ENCODE measurements around the gene POFUT2. TPM values are rescaled to one million over a fixed set of nuclear protein-coding genes. Genes with fewer than 3 reads are reported as not detected.
"Not testable (repeated sequence)": the region's sequence is repeated elsewhere in the genome, so short reads cannot be mapped to it uniquely, and the experiment has no call there.

POFUT2 gene
- total RNA-seq, 1 donor from 2014 or later, result 42.7 TPM

DNA sequence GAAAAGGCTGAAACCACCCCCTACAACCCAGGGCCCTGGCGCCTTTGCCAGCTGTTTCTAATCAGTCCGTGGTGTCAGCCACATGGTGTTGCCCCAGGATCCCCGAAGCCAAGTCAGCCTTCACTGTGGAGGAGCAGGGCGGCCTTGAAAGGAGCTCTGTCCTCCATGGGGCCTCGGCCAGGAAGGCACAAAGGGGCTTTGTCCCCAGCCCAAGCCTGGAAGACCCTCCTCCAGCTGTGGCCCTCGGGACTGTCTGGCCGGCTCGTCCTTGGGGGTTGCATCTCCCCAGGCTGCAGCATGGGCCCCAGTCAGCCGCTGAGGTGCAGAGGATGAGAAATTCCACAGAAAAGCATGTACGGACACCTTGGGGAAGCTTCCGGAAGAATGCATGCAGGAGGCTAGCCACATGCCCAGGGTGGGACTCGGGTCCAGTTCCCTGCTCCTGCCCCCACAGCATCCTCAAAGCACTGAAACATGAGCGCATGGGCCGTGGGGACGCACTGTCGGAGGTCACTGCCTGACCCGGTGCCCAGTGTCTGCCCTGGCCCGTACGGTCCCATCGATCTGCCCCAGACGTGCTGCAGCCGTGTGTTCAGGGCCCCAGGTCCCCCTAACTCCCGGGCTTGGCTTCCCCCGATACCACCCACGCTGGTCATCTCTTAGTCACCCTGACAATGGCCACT lies 38.6 kb upstream of the POFUT2 start:
- DNase-seq (ENCODE audit: low spot score), result no peak

GRCh38 chr21:45325206-45326168 lies 37.8 kb upstream of the POFUT2 start:
- DNase-seq (ENCODE audit: low spot score), result no peak

DNA sequence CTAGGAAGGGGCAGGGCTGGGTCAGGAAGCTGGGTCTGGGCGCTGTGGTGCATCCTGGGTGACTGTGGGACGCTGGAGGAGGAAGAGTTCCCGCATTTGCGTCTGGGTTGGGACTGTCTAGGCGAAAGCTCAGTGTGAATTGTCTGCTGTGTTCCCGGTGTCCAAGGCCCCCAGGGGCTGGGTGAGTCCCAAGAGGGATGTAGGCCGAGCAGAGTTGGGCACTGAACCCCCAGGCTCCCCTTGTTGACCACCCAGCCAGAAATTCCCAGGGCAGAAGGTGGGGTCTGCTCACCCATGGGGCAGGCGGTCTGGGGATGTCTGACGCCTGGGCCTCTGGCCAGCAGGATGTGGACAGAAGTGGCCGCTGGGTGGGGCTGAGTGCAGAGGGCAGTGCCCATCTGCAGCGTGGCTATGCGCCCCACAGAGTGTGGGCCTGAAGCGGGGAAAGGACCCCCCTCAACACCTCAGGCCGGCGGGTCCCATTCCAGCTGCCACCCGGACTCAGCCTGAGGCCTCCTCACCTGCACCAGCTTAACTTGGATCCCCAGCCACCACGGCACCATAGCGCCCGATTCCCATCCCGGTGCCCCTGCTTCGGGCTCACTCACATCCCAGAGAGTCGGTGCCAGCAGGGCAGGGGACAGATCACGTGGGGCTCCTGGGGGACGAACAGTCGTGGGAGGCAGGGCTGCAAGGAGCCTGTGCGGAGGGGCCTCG lies 37.0 kb upstream of the POFUT2 start:
- no peak for DNase-seq (ENCODE audit: low spot score)

- no peak for DNase-seq (ENCODE audit: low spot score)
Measured at GRCh38 chr21:45323487-45324311, 36.0 kb upstream of the POFUT2 start.

DNA sequence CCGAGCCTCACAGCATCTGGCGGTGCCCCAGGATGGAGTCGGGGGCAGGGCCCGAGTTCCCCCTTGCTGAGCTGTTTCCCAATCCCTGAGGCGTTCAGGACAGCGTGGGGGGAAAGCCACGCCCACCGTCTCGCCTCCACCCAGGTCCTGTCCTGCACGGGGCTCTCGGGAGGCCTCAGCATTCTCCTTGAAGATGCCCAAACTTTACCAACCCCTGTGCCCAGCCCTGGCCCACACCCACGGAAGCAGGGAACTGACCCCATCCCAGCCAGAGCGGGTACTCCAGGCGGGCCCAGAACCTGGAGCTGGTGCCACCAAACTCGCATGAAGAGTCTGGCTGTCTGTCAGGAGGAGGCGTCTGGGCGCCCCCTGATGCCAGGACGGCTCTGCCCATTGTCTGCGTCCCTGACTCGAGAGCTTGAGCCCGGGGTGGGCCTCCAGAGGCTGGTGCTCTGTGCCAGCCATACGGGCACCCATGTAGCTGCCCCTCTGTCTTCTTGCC lies 35.3 kb upstream of the POFUT2 start:
- DNase-seq (ENCODE audit: low spot score), result no peak

GRCh38 chr21:45322231-45322959 lies 34.7 kb upstream of the POFUT2 start:
- no peak for DNase-seq (ENCODE audit: low spot score)

- no peak for DNase-seq (ENCODE audit: low spot score)
Measured at GRCh38 chr21:45320261-45321025, 32.7 kb upstream of the POFUT2 start.

DNA sequence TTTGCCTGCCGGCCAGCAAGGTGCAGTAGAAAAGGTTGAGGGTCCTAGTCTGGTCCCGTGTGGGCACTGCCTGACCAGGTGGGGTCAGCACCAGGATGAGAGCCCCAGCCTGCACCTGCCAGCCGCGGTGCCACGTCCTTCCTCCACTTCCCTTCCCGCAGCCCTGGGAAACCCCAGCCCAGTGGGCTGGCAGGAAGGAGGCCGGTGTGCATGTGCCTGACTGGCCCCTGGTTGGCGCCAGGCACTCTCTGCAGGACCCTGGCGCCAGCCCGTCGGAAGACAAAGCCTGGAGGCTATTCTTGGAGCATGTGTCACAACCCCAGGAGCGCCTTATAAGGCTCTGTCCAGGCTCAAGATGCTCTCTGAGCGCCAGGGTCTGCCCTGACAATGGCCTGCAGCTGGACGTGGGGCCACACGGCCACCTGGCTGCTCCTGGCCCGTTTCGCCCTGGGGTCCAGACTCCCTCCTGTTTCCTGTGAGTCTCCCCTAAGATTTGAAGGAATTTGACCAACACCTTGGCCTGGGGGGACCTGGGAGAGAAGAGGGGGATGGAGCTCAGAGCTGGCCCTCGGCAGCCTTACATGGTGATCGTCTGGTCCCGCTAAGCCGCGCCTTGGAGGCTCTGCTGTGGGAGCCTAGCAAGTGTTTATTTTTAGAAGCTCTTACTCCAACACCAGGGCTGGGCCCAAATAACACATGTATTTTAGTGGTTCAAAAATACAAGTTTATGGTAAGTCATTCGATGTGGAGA lies 31.9 kb upstream of the POFUT2 start:
- no peak for DNase-seq (ENCODE audit: low spot score)

GRCh38 chr21:45318556-45319404 lies 31.1 kb upstream of the POFUT2 start:
- DNase-seq (ENCODE audit: low spot score), result peak; percentile 52

DNA sequence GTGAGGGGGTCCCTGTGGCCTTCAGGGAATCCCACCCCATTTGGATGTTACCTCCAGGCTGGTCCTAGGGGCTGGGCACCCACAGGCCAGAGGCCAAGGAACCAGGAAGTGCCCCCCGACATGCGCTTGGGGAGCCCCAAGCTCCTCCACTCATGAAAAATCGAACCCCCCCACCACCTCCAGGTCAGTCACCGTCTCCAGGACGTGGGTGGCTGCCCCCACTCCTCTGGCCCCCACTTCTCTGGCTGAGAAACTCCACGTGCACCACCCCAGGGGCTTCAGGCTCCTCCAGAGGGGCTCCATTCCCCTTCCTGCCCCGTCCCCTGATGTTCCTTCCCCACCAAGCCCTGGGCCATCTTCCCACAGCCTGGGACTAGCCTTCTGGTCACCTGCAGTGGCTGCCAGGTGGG lies 30.5 kb upstream of the POFUT2 start:
- no peak for DNase-seq (ENCODE audit: low spot score)

DNA sequence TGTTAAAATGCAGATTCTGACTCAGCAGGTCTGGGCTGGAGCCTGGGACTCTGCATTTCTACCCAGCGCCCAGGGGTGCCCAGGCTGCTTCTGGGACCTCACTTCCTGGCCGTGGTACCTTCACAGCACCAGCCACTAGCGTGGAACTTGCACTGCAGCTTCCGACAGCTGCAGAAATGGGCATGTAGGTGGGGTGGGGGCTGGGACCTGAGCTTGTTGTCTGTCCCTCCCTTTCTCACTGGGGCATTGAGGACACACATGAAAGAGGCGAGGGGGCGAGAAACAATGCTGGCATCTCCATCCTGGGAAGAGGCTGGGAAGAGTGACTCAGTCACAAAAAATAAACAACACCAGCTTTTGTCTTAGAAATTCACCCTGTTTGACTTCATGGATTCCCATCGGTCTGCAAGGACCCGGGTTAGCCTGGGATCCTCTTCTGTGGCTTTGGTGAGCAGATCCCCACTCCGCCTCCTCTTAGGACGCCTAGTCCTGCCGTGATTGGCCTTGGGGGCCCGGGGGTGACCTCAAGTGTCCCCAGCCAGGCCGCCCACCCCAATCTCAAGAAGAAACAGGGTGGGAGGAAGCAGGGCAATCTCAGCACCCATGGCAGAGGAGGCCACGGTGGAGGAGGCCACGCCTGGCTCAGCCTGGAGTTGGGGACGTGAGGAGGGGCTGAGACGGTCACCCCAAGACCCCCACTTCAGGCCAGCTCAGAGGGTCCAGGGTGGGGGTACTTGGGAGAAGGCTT lies 29.9 kb upstream of the POFUT2 start:
- no peak for DNase-seq (ENCODE audit: low spot score)

- DNase-seq (ENCODE audit: low spot score), result no peak
Measured at GRCh38 chr21:45316871-45317397, 29.2 kb upstream of the POFUT2 start.

GRCh38 chr21:45315676-45316470 lies 28.2 kb upstream of the POFUT2 start:
- DNase-seq (ENCODE audit: low spot score), result not testable (repeated sequence)

- no peak for DNase-seq (ENCODE audit: low spot score)
Measured at GRCh38 chr21:45313682-45314081, 26.0 kb upstream of the POFUT2 start.

DNA sequence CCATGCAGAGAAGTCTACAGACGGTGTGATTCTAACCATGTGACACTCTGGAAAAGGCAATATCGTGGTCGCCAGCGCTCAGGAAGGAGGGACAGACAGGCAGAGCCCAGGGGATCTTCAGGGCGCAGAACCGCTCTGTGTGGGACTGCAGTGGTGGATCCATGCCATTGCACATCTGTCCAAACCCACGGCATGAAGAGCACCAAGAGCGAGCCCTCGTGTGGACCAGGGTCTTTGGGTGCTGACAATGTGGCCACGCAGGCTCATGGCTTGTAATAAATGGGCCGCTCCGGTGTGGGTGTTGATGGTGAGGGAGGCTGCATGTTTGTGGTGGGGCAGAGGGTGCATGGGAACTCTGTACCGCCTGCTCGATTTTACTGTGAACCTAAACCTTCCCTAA lies 25.3 kb upstream of the POFUT2 start:
- DNase-seq (ENCODE audit: low spot score), result no peak

GRCh38 chr21:45312296-45312695 lies 24.6 kb upstream of the POFUT2 start:
- no peak for DNase-seq (ENCODE audit: low spot score)

Data from mucosa of gallbladder (tissue), 1 donor.